ENCODE data around the gene DPP8. TPM values are rescaled to one million over a fixed set of nuclear protein-coding genes. Genes with fewer than 3 reads are reported as not detected.

The DPP8 gene
- polyA plus RNA-seq, 1 donor from 2014 or later, result 18.6 TPM

GRCh38 chr15:65509321-65509720 lies 8.2 kb downstream of the DPP8 start:
- Histone ChIP-seq H3K27me3 (ENCODE audit: insufficient read depth, low read depth, low read length) (no peaks in the 10 kb centered on the region), H3K4me2 (ENCODE audit: low read length) (no peak overlapping the region), H3K9me2 (ENCODE audit: insufficient read depth, low read length) (no peaks in the 10 kb centered on the region), H3K79me2 (replicated peaks; ENCODE audit: insufficient read depth, low read length) (peaks cover 4% of the 10 kb centered on the region), H3K27ac (ENCODE audit: low read length) (no peak overlapping the region), H3K36me3 (ENCODE audit: insufficient read depth, low read length) (no peaks in the 10 kb centered on the region), H3K9me3 (ENCODE audit: low read length) (no peaks in the 10 kb centered on the region), H3K4me3 (ENCODE audit: low read length) (no peak overlapping the region), H4K20me1 (ENCODE audit: insufficient read depth) (no peaks in the 10 kb centered on the region), H3K9ac (ENCODE audit: low read length) (no peak overlapping the region), H2AFZ (ENCODE audit: low read depth, low read length) (no peak overlapping the region), H3F3A (ENCODE audit: insufficient read depth, low read length, poor library complexity, severe bottlenecking) (no peaks in the 10 kb centered on the region)
- no peak for TF ChIP-seq EP300 (conservative IDR thresholded peaks at IDR 0.05; ENCODE audit: poor library complexity, severe bottlenecking)
- no peak for TF ChIP-seq REST (IDR thresholded peaks at IDR 0.05; ENCODE audit: borderline replicate concordance)
- no peak for TF ChIP-seq SMC3 (conservative IDR thresholded peaks at IDR 0.05; ENCODE audit: poor library complexity)
- no peak for TF ChIP-seq CTCF (IDR thresholded peaks at IDR 0.05; ENCODE audit: poor library complexity, severe bottlenecking)
- no peak for TF ChIP-seq TAF1 (IDR thresholded peaks at IDR 0.05; ENCODE audit: low read depth)
- TF ChIP-seq EZH2 (IDR thresholded peaks at IDR 0.05; ENCODE audit: borderline replicate concordance, insufficient read depth, low read length, poor library complexity, severe bottlenecking), result no peak
- no peak for TF ChIP-seq RAD21 (conservative IDR thresholded peaks at IDR 0.05)
- TF ChIP-seq MXI1 (conservative IDR thresholded peaks at IDR 0.05; ENCODE audit: poor library complexity, severe bottlenecking), result no peak
- TF ChIP-seq POLR2AphosphoS5 (IDR thresholded peaks at IDR 0.05), result no peak

- no peaks in the 10 kb centered on the region for H3K27me3 ChIP-seq (ENCODE audit: insufficient read depth, low read depth, low read length)
- no peaks in the 10 kb centered on the region for H4K20me1 ChIP-seq (ENCODE audit: insufficient read depth)
- no peak overlapping the region for H3K27ac ChIP-seq (ENCODE audit: low read length)
- H3F3A ChIP-seq (ENCODE audit: insufficient read depth, low read length, poor library complexity, severe bottlenecking), result no peaks in the 10 kb centered on the region
- no peaks in the 10 kb centered on the region for H3K9me2 ChIP-seq (ENCODE audit: insufficient read depth, low read length)
- no peak overlapping the region for H3K4me2 ChIP-seq (ENCODE audit: low read length)
- H3K9ac ChIP-seq (ENCODE audit: low read length), result no peak overlapping the region
- H3K36me3 ChIP-seq (ENCODE audit: insufficient read depth, low read length), result no peaks in the 10 kb centered on the region
- H2AFZ ChIP-seq (ENCODE audit: low read depth, low read length), result no peak overlapping the region
- H3K9me3 ChIP-seq (ENCODE audit: low read length), result no peaks in the 10 kb centered on the region
- no peak for TF ChIP-seq EZH2 (IDR thresholded peaks at IDR 0.05; ENCODE audit: borderline replicate concordance, insufficient read depth, low read length, poor library complexity, severe bottlenecking)
- no peak for TF ChIP-seq EP300 (conservative IDR thresholded peaks at IDR 0.05; ENCODE audit: poor library complexity, severe bottlenecking)
- no peak for TF ChIP-seq TAF1 (IDR thresholded peaks at IDR 0.05; ENCODE audit: low read depth)
- no peak for TF ChIP-seq CTCF (IDR thresholded peaks at IDR 0.05; ENCODE audit: poor library complexity, severe bottlenecking)
- TF ChIP-seq SMC3 (conservative IDR thresholded peaks at IDR 0.05; ENCODE audit: poor library complexity), result no peak
- no peak for TF ChIP-seq REST (IDR thresholded peaks at IDR 0.05; ENCODE audit: borderline replicate concordance)
- TF ChIP-seq RAD21 (conservative IDR thresholded peaks at IDR 0.05), result no peak
- H3K4me3 ChIP-seq (ENCODE audit: low read length), result no peak overlapping the region
- H3K79me2 ChIP-seq (replicated peaks; ENCODE audit: insufficient read depth, low read length), result no peaks in the 10 kb centered on the region
Measured at GRCh38 chr15:65494076-65494475, 23.4 kb downstream of the DPP8 start.
